ENCODE results near the gene STAU1. TPM values are rescaled to one million over a fixed set of nuclear protein-coding genes. Genes with fewer than 3 reads are reported as not detected.

The STAU1 gene
- total and polyA plus RNA-seq, 2 of the 13 experiments (the other 11 are each of a cell fraction or from before 2014, with no cell fraction given): 119 to 133 TPM

DNA sequence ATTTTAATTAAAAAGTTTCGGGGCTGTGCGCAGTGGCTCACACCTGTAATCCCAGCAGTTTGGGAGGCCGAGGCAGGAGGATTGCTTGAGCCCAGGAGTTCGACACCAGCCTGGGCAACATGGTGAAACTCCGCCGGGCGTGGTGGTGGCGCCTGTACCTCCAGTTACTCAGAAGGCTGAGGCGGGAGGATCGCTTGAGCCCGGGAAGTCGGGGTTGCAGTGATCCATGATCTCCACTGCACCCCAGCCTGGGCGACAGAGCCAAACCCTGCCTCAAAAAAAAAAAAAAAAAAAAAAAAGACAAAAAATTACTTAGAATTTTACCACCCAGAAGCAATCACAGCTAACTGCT, 30.6 kb upstream of the STAU1 start (continued):
- TF ChIP-seq, protein P1, sequence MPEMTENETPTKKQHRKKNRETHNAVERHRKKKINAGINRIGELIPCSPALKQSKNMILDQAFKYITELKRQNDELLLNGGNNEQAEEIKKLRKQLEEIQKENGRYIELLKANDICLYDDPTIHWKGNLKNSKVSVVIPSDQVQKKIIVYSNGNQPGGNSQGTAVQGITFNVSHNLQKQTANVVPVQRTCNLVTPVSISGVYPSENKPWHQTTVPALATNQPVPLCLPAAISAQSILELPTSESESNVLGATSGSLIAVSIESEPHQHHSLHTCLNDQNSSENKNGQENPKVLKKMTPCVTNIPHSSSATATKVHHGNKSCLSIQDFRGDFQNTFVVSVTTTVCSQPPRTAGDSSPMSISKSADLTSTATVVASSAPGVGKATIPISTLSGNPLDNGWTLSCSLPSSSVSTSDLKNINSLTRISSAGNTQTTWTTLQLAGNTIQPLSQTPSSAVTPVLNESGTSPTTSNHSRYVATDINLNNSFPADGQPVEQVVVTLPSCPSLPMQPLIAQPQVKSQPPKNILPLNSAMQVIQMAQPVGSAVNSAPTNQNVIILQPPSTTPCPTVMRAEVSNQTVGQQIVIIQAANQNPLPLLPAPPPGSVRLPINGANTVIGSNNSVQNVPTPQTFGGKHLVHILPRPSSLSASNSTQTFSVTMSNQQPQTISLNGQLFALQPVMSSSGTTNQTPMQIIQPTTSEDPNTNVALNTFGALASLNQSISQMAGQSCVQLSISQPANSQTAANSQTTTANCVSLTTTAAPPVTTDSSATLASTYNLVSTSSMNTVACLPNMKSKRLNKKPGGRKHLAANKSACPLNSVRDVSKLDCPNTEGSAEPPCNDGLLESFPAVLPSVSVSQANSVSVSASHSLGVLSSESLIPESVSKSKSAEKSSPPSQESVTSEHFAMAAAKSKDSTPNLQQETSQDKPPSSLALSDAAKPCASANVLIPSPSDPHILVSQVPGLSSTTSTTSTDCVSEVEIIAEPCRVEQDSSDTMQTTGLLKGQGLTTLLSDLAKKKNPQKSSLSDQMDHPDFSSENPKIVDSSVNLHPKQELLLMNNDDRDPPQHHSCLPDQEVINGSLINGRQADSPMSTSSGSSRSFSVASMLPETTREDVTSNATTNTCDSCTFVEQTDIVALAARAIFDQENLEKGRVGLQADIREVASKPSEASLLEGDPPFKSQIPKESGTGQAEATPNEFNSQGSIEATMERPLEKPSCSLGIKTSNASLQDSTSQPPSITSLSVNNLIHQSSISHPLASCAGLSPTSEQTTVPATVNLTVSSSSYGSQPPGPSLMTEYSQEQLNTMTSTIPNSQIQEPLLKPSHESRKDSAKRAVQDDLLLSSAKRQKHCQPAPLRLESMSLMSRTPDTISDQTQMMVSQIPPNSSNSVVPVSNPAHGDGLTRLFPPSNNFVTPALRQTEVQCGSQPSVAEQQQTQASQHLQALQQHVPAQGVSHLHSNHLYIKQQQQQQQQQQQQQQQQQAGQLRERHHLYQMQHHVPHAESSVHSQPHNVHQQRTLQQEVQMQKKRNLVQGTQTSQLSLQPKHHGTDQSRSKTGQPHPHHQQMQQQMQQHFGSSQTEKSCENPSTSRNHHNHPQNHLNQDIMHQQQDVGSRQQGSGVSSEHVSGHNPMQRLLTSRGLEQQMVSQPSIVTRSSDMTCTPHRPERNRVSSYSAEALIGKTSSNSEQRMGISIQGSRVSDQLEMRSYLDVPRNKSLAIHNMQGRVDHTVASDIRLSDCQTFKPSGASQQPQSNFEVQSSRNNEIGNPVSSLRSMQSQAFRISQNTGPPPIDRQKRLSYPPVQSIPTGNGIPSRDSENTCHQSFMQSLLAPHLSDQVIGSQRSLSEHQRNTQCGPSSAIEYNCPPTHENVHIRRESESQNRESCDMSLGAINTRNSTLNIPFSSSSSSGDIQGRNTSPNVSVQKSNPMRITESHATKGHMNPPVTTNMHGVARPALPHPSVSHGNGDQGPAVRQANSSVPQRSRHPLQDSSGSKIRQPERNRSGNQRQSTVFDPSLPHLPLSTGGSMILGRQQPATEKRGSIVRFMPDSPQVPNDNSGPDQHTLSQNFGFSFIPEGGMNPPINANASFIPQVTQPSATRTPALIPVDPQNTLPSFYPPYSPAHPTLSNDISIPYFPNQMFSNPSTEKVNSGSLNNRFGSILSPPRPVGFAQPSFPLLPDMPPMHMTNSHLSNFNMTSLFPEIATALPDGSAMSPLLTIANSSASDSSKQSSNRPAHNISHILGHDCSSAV (CRISPR knock-in tag; IDR thresholded peaks at IDR 0.05; ENCODE audit: borderline replicate concordance): 0 out of 2 replicates have a peak, but pooled peaks have one; percentile 5
- peak; percentile 28; the same call in 1 of the 2 replicates for TF ChIP-seq ZNF441 (CRISPR knock-in tag; IDR thresholded peaks at IDR 0.05; ENCODE audit: borderline replicate concordance)
- 0 out of 2 replicates have a peak, but pooled peaks have one; percentile 54 for TF ChIP-seq HDAC6 (IDR thresholded peaks at IDR 0.05; ENCODE audit: low read depth, low read length)
